PC-9 (cell line): ENCODE data around the gene DET1. TPM values are rescaled to one million over a fixed set of nuclear protein-coding genes. Genes with fewer than 3 reads are reported as not detected.

Experiments used
- BruUV-seq: library from RNA; stranded (reverse); fragments of 400-500 nt; replicated peaks from 2 replicates; lab custom pipeline; 2021; lab: Mats Ljungman, UMichigan
- CTCF ChIA-PET: fragments of 300-600 bp; sonication (Branson Sonifier 250); formaldehyde crosslinking; loops from one replicate; lab custom pipeline; 2022; ENCODE audit warnings: antibody characterized with exemption; lab: Charles Lee
- POLR2A ChIA-PET: fragments of 300-600 bp; sonication (Branson Sonifier 250); formaldehyde crosslinking; loops from one replicate; lab custom pipeline; 2022; ENCODE audit warnings: antibody characterized with exemption; ENCODE audit not compliant: unreplicated experiment; lab: Charles Lee
- DNase-seq, 2 experiments: peaks; one replicate each; pipeline versions ENCODE4 v3.0.0 to v3.0.0-alpha.2; 2015 to 2022; ENCODE audit warnings: mixed read lengths in 1 of 2
- H2AFZ ChIP-seq: fragments of 200-600 bp; sonication (generic); 2 replicates; pipeline ENCODE4 v1.8.1; 2017; ENCODE audit warnings: antibody characterized with exemption
- H3F3A ChIP-seq: fragments of 200-600 bp; sonication (generic); 2 replicates; pipeline ENCODE4 v1.8.1; 2017; ENCODE audit warnings: antibody characterized with exemption, mild to moderate bottlenecking, low read depth; ENCODE audit not compliant: insufficient read depth
- H3K27ac ChIP-seq: fragments of 200-600 bp; sonication (generic); 2 replicates; pipeline ENCODE4 v1.6.1; 2016; ENCODE audit warnings: mixed run types
- H3K27me3 ChIP-seq: fragments of 200-600 bp; sonication (generic); 2 replicates; pipeline ENCODE4 v1.6.1; 2016; ENCODE audit warnings: low read depth, mixed run types; ENCODE audit not compliant: insufficient read depth
- H3K36me3 ChIP-seq: fragments of 200-600 bp; sonication (generic); 2 replicates; pipeline ENCODE4 v1.6.1; 2016; ENCODE audit warnings: low read depth, mixed run types
- H3K4me1 ChIP-seq: fragments of 200-600 bp; sonication (generic); replicated peaks from 2 replicates; pipeline ENCODE4 v1.6.1; 2016; ENCODE audit warnings: mixed run types; ENCODE audit not compliant: insufficient read depth
- H3K4me2 ChIP-seq: fragments of 200-600 bp; sonication (generic); 2 replicates; pipeline ENCODE4 v1.6.1; 2017; ENCODE audit warnings: mixed run types
- H3K4me3 ChIP-seq: fragments of 200-600 bp; sonication (generic); 2 replicates; pipeline ENCODE4 v1.6.1; 2016; ENCODE audit warnings: mixed run types
- H3K79me2 ChIP-seq: fragments of 200-600 bp; sonication (generic); 2 replicates; pipeline ENCODE4 v1.6.1; 2017; ENCODE audit warnings: low read depth, mixed run types
- H3K9me2 ChIP-seq: fragments of 200-600 bp; sonication (generic); 2 replicates; pipeline ENCODE4 v1.8.1; 2017; ENCODE audit warnings: mild to moderate bottlenecking; ENCODE audit not compliant: insufficient read depth
- H3K9me3 ChIP-seq: fragments of 200-600 bp; sonication (generic); 2 replicates; pipeline ENCODE4 v1.8.1; 2016; ENCODE audit warnings: low read depth; ENCODE audit not compliant: insufficient read depth
- H4K20me1 ChIP-seq: fragments of 200-600 bp; sonication (generic); 2 replicates; pipeline ENCODE4 v1.8.1; 2017; ENCODE audit not compliant: insufficient read depth
- CTCF ChIP-seq: fragments of 200-600 bp; sonication (generic); conservative IDR thresholded peaks from 2 replicates; pipeline ENCODE4 v1.6.1; 2017; ENCODE audit warnings: mixed run types, antibody characterized with exemption, mild to moderate bottlenecking, moderate library complexity
- EZH2 ChIP-seq: fragments of 200-600 bp; sonication (generic); IDR thresholded peaks from 2 replicates; pipeline ENCODE4 v1.8.0; 2017; ENCODE audit warnings: antibody characterized with exemption, low read depth
- intact Hi-C: fragments of 100-400 bp; cut with micrococcal nuclease; formaldehyde crosslinking; loops from one replicate; pipeline ENCODE4 v1.10.0; 2022; ENCODE audit not compliant: unreplicated experiment
- total RNA-seq: library from RNA; stranded (reverse); gene quantifications from 2 replicates; pipeline ENCODE4 v1.2.3, GENCODE V29; 2021

Gene DET1
- total RNA-seq, 1 experiment from 2014 or later = 3.7 TPM

DNA sequence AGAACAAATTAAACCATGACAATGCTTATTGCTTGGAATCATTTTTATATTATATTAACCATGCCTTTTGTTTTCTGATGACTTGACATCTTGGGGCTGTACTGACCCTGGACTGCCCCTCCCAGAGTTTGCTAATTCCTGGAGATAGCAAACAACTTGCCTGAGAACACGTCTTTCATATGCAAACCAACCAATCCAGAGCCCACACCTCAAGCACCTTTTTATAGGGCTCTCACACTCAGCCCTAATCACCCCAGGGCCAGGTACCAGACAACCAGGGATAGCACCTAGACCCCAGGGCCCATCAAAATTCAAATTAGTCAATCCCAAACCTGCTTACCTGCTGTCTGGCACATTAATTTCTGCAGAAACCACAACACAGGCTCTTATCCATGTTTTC is 42.0 kb downstream of the DET1 start:
- ChIA-PET CTCF (no interaction called here), POLR2A (no interaction called here)
- Histone ChIP-seq H3K9me2 (no peaks in the 10 kb centered on the region), H3K9me3 (no peaks in the 10 kb centered on the region), H4K20me1 (no peaks in the 10 kb centered on the region), H3K27me3 (no peaks in the 10 kb centered on the region), H3F3A (no peaks in the 10 kb centered on the region), H3K36me3 (no peaks in the 10 kb centered on the region), H3K4me1 (no peaks in the 10 kb centered on the region), H3K4me2 (no peak overlapping the region), H3K79me2 (no peaks in the 10 kb centered on the region), H2AFZ (no peak overlapping the region), H3K27ac (no peak overlapping the region), H3K4me3 (no peak overlapping the region)
- TF ChIP-seq CTCF (no peak), EZH2 (no peak)
- no peak for DNase-seq
- no TSS peak for BruUV-seq
- intact Hi-C loops = no loop called here

DNA sequence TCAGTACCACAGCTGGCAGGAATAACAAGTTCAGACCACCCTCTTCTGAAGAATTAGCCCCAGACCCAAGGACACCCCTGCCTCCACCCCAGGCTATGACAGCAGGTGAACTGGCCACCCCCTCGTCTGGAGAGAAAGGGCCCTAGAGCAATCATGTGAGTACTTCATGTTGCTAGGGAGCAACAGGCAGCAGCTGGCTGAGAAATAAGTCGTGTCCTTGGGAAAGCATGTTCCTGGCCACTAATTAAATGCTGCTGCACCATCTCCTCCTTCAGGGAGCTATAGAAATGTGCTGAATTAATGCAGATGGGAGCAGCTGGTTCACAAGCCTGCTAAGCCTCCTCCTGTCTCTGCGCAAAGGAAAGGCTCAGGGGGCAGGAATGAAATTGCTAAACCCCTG is 47.5 kb downstream of the DET1 start:
- H3K36me3 ChIP-seq = no peaks in the 10 kb centered on the region
- CTCF ChIA-PET = no interaction called here

GRCh38 chr15:88497109-88497765 is 49.2 kb downstream of the DET1 start:
- no peaks in the 10 kb centered on the region for H3K36me3 ChIP-seq
- TF ChIP-seq CTCF = no peak
- TF ChIP-seq EZH2 = no peak
- no peaks in the 10 kb centered on the region for H4K20me1 ChIP-seq
- no peak overlapping the region for H2AFZ ChIP-seq
- POLR2A ChIA-PET = no interaction called here
- H3K27me3 ChIP-seq = peaks cover 3% of the 10 kb centered on the region; the same call in 1 of the 2 replicates
- no peaks in the 10 kb centered on the region for H3K79me2 ChIP-seq
- no peaks in the 10 kb centered on the region for H3F3A ChIP-seq
- no peaks in the 10 kb centered on the region for H3K9me2 ChIP-seq
- no peaks in the 10 kb centered on the region for H3K9me3 ChIP-seq
- CTCF ChIA-PET = no interaction called here
- no peaks in the 10 kb centered on the region for H3K4me1 ChIP-seq
- no peak overlapping the region for H3K4me3 ChIP-seq
- no peak overlapping the region for H3K4me2 ChIP-seq
- H3K27ac ChIP-seq = no peak overlapping the region
- BruUV-seq = no TSS peak
- DNase-seq = no peak
- intact Hi-C loops = no loop called here

More for the DNA sequence above, 47.5 kb downstream of the DET1 start:
- no peaks in the 10 kb centered on the region for H3K9me2 ChIP-seq
- H3K9me3 ChIP-seq = no peaks in the 10 kb centered on the region
- intact Hi-C loops = no loop called here
- H3F3A ChIP-seq = no peaks in the 10 kb centered on the region
- POLR2A ChIA-PET = no interaction called here
- H3K79me2 ChIP-seq = no peaks in the 10 kb centered on the region
- BruUV-seq = no TSS peak
- no peak for DNase-seq
- TF ChIP-seq CTCF (no peak), EZH2 (no peak)
- no peaks in the 10 kb centered on the region; the same call in 1 of the 2 replicates for H3K27me3 ChIP-seq
- no peak overlapping the region for H3K27ac ChIP-seq
- no peak overlapping the region for H2AFZ ChIP-seq
- no peak overlapping the region for H3K4me3 ChIP-seq
- no peaks in the 10 kb centered on the region for H3K4me1 ChIP-seq
- H3K4me2 ChIP-seq = no peak overlapping the region
- no peaks in the 10 kb centered on the region for H4K20me1 ChIP-seq
